Activated T-helper 17 cell treated with anti-CD3 and anti-CD28 coated beads, Interleukin-2, amount 50 U/mL, for 72 hours (primary cell): ENCODE data around the gene PHF2. TPM values are rescaled to one million over a fixed set of nuclear protein-coding genes. Genes with fewer than 3 reads are reported as not detected.

Source experiments
- ATAC-seq: fragments of 150-1000 bp; cut with Tn5 transposase; replicated peaks from 2 replicates; pipeline ENCODE4 v1.10.0; 2021; ENCODE audit warnings: mild to moderate bottlenecking, moderate library complexity
- H3K27ac Mint-ChIP-seq: one replicate; pipeline ENCODE4 v1.8.0; 2022; ENCODE audit warnings: mixed read lengths
- H3K27me3 Mint-ChIP-seq: one replicate; pipeline ENCODE4 v1.8.0; 2022; ENCODE audit warnings: mixed read lengths
- H3K36me3 Mint-ChIP-seq: one replicate; pipeline ENCODE4 v1.8.0; 2022; ENCODE audit warnings: low read depth, mild to moderate bottlenecking, mixed read lengths
- H3K4me1 Mint-ChIP-seq: one replicate; pipeline ENCODE4 v1.8.0; 2022; ENCODE audit warnings: mixed read lengths
- H3K4me3 Mint-ChIP-seq: one replicate; pipeline ENCODE4 v1.8.0; 2022; ENCODE audit warnings: mild to moderate bottlenecking, mixed read lengths
- H3K9me3 Mint-ChIP-seq: one replicate; pipeline ENCODE4 v1.8.0; 2022; ENCODE audit warnings: mixed read lengths
- total RNA-seq, 2 donors: library from RNA; stranded (reverse); gene quantifications; one replicate each; pipeline ENCODE4 v1.2.3, GENCODE V29; 2022

PHF2 gene
- total RNA-seq, 2 donors from 2014 or later = 11.9 to 15.1 TPM

DNA sequence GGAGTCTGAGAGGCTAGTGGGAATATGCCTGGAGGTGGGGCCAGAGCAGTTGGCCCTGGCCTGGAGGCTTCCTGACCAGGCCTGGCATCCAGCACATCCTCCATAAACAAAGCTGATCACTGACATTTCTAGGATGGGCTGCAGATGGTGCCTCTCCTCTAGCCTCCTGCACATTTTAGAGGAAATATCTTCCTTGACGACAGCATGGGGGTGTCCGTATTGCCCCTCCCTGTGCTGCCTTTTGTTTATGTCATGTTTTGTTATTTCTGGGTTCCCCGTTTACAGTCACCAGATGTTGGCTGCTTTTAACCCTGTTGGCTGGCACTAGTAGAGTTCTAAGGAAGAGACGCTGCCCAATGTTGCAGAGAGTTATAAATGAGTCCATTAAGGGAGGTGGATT, 148.5 kb downstream of the PHF2 start:
- no peaks in the 10 kb centered on the region for H3K9me3 Mint-ChIP-seq

DNA sequence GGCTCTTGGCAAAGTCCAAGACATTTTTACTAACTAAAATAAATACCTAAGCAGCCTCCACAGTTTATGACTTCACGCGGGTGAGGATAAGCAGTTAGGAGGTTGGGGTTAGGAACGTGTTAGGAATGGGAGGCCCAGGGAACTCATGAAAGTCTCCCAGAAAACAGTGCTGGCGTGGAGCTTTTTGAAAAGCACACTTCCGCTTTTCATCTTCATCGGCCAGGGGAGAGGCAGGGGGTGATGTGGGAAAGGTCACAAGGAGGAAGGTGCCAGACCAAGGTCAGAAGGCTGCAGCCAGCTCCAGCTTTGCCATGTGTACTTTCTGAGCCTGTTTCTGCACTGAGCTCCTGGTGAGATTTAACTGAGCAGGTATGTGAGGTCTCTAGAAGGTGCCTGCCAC, 149.0 kb downstream of the PHF2 start:
- no peak for ATAC-seq
- H3K4me3 Mint-ChIP-seq = no peak overlapping the region
- H3K9me3 Mint-ChIP-seq = no peaks in the 10 kb centered on the region
- H3K27me3 Mint-ChIP-seq = peaks cover 25% of the 10 kb centered on the region
- no peaks in the 10 kb centered on the region for H3K36me3 Mint-ChIP-seq
- no peaks in the 10 kb centered on the region for H3K4me1 Mint-ChIP-seq
- no peak overlapping the region for H3K27ac Mint-ChIP-seq

More for the DNA sequence above, 148.5 kb downstream of the PHF2 start:
- ATAC-seq = no peak
- Mint-ChIP-seq H3K36me3 (no peaks in the 10 kb centered on the region), H3K27me3 (peaks cover 24% of the 10 kb centered on the region), H3K4me3 (no peak overlapping the region), H3K27ac (no peak overlapping the region), H3K4me1 (no peaks in the 10 kb centered on the region)

GRCh38 chr9:93726147-93726546, 149.8 kb downstream of the PHF2 start:
- no peaks in the 10 kb centered on the region for H3K36me3 Mint-ChIP-seq
- no peaks in the 10 kb centered on the region for H3K4me1 Mint-ChIP-seq
- ATAC-seq = no peak
- no peak overlapping the region for H3K4me3 Mint-ChIP-seq
- peaks cover 27% of the 10 kb centered on the region for H3K27me3 Mint-ChIP-seq
- peaks cover 3% of the 10 kb centered on the region for H3K9me3 Mint-ChIP-seq
- no peak overlapping the region for H3K27ac Mint-ChIP-seq

Other genes starting within 250 kb of the PHF2 start
- 100 to 1,000 TPM in 1 of 2 donors, 10 to 100 TPM in 1; 87.1 to 151 TPM for gene FAM120A, start 124.9 kb upstream of the PHF2 start, total RNA-seq
- 10 to 100 TPM; 30.2 to 40.8 TPM for gene FAM120AOS, start 123.0 kb upstream of the PHF2 start, total RNA-seq